HG03439 (cell line): ENCODE measurements around the gene ABI3BP.

Source experiments
- ATAC-seq: cut with Tn5 transposase; IDR thresholded peaks from one replicate; pipeline ENCODE4 v1.9.1; 2021; ENCODE audit warnings: mild to moderate bottlenecking, moderate library complexity; ENCODE audit not compliant: unreplicated experiment

The ABI3BP gene

DNA sequence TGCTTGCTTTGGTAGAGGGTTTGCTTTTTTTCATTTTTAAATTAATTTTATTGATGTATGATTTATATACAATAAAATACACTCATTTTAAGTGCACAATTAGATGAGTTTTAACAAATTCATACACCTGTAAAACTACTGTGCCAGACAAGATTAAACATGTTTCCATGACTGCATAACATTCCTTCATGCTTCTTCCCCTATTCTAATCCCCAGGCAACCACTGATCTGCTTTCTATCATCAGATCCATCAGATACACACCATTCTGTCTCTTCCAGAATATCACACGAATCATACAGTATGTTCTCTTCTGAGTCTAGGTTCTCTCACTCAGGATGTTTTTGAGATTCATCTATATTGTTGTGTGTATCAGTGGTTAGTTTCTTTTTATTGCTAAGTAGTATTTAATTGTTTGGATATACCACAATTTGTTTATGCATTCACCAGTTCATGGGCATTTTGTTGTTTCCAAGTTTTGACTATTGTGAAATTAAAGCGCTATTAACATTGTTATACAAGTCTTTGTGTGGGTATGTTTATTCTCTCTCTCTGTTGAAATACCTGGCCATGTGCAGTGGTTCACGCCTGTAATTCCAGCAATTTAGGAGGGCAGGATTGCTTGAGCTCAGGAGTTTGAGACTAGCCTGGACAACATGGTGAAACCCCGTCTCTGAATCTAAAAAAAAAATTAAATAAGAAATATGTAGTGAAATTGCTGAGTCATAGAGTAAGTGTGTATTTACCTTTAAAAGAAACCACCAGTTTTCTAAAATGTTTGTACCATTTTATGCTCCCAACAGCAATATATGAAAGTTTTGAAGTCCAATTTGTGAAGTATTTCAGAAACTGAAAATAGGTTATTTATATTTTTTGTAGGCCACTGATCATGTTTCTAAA, 290.9 kb downstream of the ABI3BP start:
- no peak for ATAC-seq

DNA sequence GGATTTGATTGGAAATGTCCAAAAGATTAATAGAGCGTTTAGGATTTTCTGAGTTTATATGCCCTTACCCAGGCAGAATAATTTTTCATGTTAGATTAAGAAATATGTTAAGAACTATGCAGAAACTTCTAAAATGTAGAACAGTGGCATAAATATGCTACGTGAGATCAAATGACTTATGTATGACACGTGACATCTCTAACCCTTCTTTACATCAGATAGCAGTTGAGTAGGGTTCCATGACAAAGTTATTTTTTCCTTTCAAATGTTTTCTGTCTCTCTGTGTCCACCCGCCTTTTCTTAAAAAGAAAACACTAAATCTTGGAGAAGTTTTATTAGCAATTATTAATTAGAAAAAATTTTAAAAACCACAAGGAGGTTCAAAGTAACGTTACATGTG, 292.5 kb downstream of the ABI3BP start:
- ATAC-seq = no peak
